ENCODE data around the gene KLHL40.

KLHL40 gene

GRCh38 chr3:42711491-42712343 lies 26.4 kb downstream of the KLHL40 start:
- TF ChIP-seq CTCF (conservative IDR thresholded peaks at IDR 0.05; ENCODE audit: low read depth, low read length): peak; percentile 37
- peak; percentile 8 for DNase-seq (ENCODE audit: low read depth)
- H3K4me3 ChIP-seq (ENCODE audit: low read depth, low read length): no peak overlapping the region

- no peak overlapping the region for H3K4me3 ChIP-seq (ENCODE audit: low read depth, low read length)
- DNase-seq (ENCODE audit: low read depth): no peak
- TF ChIP-seq CTCF (conservative IDR thresholded peaks at IDR 0.05; ENCODE audit: low read depth, low read length): no peak
Observed at GRCh38 chr3:42712344-42712648, 27.0 kb downstream of the KLHL40 start.

GRCh38 chr3:42712688-42713372 lies 27.5 kb downstream of the KLHL40 start:
- no peak for DNase-seq (ENCODE audit: low read depth)
- TF ChIP-seq CTCF (conservative IDR thresholded peaks at IDR 0.05; ENCODE audit: low read depth, low read length): no peak
- no peak overlapping the region for H3K4me3 ChIP-seq (ENCODE audit: low read depth, low read length)

- no peak overlapping the region for H3K4me3 ChIP-seq (ENCODE audit: low read depth, low read length)
- TF ChIP-seq CTCF (conservative IDR thresholded peaks at IDR 0.05; ENCODE audit: low read depth, low read length): no peak
- DNase-seq (ENCODE audit: low read depth): no peak
Observed at GRCh38 chr3:42713747-42714146, 28.4 kb downstream of the KLHL40 start.

- TF ChIP-seq CTCF (conservative IDR thresholded peaks at IDR 0.05; ENCODE audit: low read depth, low read length): no peak
- no peak overlapping the region for H3K4me3 ChIP-seq (ENCODE audit: low read depth, low read length)
- no peak for DNase-seq (ENCODE audit: low read depth)
Observed at GRCh38 chr3:42714171-42714852, 29.0 kb downstream of the KLHL40 start.

DNA sequence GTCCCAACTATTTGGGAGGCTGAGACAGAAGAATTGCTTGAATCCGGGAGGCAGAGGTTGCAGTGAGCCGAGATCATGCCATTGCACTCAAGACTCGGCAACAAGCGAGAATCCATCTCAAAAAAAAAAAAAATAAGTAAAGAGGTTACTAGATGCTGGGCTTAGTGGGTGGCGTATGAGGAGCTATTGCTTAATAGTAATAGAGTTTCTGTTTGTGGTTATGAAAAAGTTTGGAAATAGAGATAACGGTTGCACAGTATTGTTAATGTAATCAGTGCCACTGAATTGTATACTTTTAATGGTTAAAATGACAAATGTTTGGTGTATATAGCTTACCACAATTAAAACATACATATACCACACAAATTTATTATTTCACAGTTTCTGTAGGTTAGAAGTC lies 32.0 kb downstream of the KLHL40 start:
- no peak for TF ChIP-seq CTCF (conservative IDR thresholded peaks at IDR 0.05; ENCODE audit: low read depth, low read length)
- no peak overlapping the region for H3K4me3 ChIP-seq (ENCODE audit: low read depth, low read length)
- no peak for DNase-seq (ENCODE audit: low read depth)

All from choroid plexus epithelial cell (primary cell).